Measurements from ENCODE around the gene PLK5.

The PLK5 gene

DNA sequence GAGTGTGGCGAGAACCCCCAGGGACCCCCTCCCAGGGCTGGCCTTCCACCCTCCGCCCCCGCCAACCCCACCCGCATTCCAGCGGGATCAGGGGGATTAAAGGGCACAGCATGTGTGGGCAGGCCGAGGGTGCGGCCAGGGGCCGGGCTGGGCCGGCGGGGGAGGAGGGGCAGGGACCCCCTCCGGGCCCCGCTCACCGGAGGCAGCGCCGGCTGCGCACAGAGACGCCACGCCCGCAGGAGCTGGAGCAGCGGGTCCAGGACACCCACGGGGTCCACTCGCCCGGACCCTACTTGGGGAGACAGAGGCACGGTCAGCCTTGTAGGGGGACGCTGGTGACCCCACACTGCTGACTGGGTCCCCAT lies 13.5 kb upstream of the PLK5 start (continued):
- TF ChIP-seq, protein P1, sequence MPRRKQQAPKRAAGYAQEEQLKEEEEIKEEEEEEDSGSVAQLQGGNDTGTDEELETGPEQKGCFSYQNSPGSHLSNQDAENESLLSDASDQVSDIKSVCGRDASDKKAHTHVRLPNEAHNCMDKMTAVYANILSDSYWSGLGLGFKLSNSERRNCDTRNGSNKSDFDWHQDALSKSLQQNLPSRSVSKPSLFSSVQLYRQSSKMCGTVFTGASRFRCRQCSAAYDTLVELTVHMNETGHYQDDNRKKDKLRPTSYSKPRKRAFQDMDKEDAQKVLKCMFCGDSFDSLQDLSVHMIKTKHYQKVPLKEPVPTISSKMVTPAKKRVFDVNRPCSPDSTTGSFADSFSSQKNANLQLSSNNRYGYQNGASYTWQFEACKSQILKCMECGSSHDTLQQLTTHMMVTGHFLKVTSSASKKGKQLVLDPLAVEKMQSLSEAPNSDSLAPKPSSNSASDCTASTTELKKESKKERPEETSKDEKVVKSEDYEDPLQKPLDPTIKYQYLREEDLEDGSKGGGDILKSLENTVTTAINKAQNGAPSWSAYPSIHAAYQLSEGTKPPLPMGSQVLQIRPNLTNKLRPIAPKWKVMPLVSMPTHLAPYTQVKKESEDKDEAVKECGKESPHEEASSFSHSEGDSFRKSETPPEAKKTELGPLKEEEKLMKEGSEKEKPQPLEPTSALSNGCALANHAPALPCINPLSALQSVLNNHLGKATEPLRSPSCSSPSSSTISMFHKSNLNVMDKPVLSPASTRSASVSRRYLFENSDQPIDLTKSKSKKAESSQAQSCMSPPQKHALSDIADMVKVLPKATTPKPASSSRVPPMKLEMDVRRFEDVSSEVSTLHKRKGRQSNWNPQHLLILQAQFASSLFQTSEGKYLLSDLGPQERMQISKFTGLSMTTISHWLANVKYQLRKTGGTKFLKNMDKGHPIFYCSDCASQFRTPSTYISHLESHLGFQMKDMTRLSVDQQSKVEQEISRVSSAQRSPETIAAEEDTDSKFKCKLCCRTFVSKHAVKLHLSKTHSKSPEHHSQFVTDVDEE (CRISPR knock-in tag; IDR thresholded peaks at IDR 0.05), result no peak
- TF ChIP-seq OSR1 (CRISPR knock-in tag; IDR thresholded peaks at IDR 0.05), result no peak

DNA sequence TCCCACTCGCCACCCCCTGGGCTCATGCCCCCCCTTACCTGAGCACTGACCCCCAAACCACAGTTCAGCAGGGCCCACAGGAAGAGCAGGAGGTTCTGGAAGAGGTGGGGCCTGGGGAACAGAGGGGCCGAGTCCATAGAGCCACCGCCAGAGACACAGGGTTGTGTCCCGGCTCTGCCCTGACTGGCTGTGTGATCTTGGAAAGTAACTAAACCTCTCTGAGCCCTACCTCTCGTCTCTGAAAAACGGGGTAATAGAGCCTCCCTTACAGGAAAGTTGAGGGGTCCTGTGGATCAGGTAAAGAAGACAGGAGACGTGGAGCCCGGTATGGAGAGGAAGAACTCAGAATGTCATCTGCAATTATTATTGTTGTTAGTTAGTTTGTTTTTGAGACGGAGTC lies 13.1 kb upstream of the PLK5 start:
- ATAC-seq, result no peak
- TF ChIP-seq PPARA (CRISPR knock-in tag; IDR thresholded peaks at IDR 0.05; ENCODE audit: borderline replicate concordance) (no peak), ZFP30 (CRISPR knock-in tag; IDR thresholded peaks at IDR 0.05) (no peak), SNAI2 (CRISPR knock-in tag; IDR thresholded peaks at IDR 0.05) (no peak), TOX (CRISPR knock-in tag; IDR thresholded peaks at IDR 0.05; ENCODE audit: borderline replicate concordance) (no peak), ZNF8 (CRISPR knock-in tag; IDR thresholded peaks at IDR 0.05) (no peak), ZC3H10 (CRISPR knock-in tag; IDR thresholded peaks at IDR 0.05) (no peak), GLIS3 (CRISPR knock-in tag; IDR thresholded peaks at IDR 0.05) (no peak)
- TF ChIP-seq, protein P1 (CRISPR knock-in tag; IDR thresholded peaks at IDR 0.05), result no peak

DNA sequence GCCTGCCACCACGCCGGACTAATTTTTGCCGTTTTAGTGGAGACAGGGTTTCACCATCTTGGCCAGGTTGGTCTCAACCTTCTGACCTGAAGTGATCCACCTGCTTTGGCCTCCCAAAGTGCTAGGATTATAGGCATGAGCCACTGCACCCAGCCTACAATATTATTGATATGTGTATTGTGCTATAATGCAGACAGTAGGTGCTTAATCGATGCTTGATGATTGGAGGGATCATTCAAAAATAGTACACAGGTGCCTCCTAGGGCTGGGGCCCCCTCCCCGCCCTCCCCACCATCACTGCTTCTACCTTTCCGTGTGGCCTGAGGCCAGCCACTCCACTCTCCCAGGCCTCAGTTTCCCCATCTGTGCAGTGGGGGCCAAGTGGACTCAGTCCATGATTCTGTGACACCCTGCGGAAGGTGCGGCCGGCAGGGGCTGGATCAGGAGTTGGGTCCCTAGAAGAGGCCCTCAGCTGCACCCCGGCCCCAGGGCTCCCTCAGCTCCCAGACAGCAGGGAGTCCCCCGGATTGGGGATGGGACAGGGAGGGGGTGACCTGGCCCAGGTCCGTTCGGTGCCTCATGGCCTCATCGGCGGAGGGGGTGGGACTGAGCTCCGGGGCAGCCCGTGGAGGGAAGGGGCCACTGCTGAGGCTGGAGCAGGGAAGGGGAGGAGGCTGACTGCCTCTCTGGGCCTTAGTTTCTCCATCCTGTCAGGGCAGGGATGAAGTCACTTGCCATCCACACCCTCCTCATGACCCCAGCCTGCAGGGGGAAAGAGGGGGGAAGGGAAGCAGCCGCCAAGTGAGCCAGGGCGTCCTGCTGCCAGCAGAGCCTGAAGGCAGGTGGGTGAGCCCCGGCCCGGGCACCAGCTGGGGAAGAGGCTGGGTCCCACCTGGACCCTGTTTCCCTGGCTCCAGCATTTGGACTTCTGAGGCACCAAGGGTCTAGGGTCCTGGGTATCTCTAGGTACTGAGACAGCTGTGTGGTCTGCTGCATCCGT lies 12.3 kb upstream of the PLK5 start:
- no peak for ATAC-seq
- no peak for TF ChIP-seq ZC3H10 (CRISPR knock-in tag; IDR thresholded peaks at IDR 0.05)
- no peak for TF ChIP-seq ZNF565 (CRISPR knock-in tag; conservative IDR thresholded peaks at IDR 0.05; ENCODE audit: low read depth)
- no peak for TF ChIP-seq ZNF8 (CRISPR knock-in tag; IDR thresholded peaks at IDR 0.05)
- no peak for TF ChIP-seq RARB (CRISPR knock-in tag; IDR thresholded peaks at IDR 0.05)
- TF ChIP-seq SNAI2 (CRISPR knock-in tag; IDR thresholded peaks at IDR 0.05), result no peak
- TF ChIP-seq GLIS3 (CRISPR knock-in tag; IDR thresholded peaks at IDR 0.05), result no peak
- TF ChIP-seq OSR1 (CRISPR knock-in tag; IDR thresholded peaks at IDR 0.05), result no peak
- no peak for TF ChIP-seq TCF4 (CRISPR knock-in tag; IDR thresholded peaks at IDR 0.05; ENCODE audit: borderline replicate concordance)
- TF ChIP-seq ZFP30 (CRISPR knock-in tag; IDR thresholded peaks at IDR 0.05), result no peak
- TF ChIP-seq, protein P2, sequence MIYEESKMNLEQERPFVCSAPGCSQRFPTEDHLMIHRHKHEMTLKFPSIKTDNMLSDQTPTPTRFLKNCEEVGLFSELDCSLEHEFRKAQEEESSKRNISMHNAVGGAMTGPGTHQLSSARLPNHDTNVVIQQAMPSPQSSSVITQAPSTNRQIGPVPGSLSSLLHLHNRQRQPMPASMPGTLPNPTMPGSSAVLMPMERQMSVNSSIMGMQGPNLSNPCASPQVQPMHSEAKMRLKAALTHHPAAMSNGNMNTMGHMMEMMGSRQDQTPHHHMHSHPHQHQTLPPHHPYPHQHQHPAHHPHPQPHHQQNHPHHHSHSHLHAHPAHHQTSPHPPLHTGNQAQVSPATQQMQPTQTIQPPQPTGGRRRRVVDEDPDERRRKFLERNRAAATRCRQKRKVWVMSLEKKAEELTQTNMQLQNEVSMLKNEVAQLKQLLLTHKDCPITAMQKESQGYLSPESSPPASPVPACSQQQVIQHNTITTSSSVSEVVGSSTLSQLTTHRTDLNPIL (CRISPR knock-in tag; IDR thresholded peaks at IDR 0.05; ENCODE audit: low read depth), result no peak
- TF ChIP-seq PPARA (CRISPR knock-in tag; IDR thresholded peaks at IDR 0.05; ENCODE audit: borderline replicate concordance), result no peak
- TF ChIP-seq, protein P3, sequence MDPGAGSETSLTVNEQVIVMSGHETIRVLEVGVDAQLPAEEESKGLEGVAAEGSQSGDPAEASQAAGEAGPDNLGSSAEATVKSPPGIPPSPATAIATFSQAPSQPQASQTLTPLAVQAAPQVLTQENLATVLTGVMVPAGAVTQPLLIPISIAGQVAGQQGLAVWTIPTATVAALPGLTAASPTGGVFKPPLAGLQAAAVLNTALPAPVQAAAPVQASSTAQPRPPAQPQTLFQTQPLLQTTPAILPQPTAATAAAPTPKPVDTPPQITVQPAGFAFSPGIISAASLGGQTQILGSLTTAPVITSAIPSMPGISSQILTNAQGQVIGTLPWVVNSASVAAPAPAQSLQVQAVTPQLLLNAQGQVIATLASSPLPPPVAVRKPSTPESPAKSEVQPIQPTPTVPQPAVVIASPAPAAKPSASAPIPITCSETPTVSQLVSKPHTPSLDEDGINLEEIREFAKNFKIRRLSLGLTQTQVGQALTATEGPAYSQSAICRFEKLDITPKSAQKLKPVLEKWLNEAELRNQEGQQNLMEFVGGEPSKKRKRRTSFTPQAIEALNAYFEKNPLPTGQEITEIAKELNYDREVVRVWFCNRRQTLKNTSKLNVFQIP (CRISPR knock-in tag; IDR thresholded peaks at IDR 0.05; ENCODE audit: borderline replicate concordance, low read depth), result no peak
- TF ChIP-seq ESRRG (CRISPR knock-in tag; IDR thresholded peaks at IDR 0.05), result no peak
- no peak for TF ChIP-seq CSDC2 (CRISPR knock-in tag; IDR thresholded peaks at IDR 0.05)
- no peak for TF ChIP-seq ZNF70 (CRISPR knock-in tag; IDR thresholded peaks at IDR 0.05)
- no peak for TF ChIP-seq BACH2 (CRISPR knock-in tag; IDR thresholded peaks at IDR 0.05; ENCODE audit: borderline replicate concordance)
- no peak for TF ChIP-seq TOX (CRISPR knock-in tag; IDR thresholded peaks at IDR 0.05; ENCODE audit: borderline replicate concordance)

Data from SK-N-SH treated with all-trans-retinoic acid at 6 μM for 48 hours (cell line).